ENCODE measurements around the gene CCDC121. TPM values are rescaled to one million over a fixed set of nuclear protein-coding genes. Genes with fewer than 3 reads are reported as not detected.
"Not testable (repeated sequence)": the region's sequence is repeated elsewhere in the genome, so short reads cannot be mapped to it uniquely, and the experiment has no call there.

The CCDC121 gene
- total and polyA plus RNA-seq, 4 donors: 1.8 to 12.8 (median 3.5) TPM

DNA sequence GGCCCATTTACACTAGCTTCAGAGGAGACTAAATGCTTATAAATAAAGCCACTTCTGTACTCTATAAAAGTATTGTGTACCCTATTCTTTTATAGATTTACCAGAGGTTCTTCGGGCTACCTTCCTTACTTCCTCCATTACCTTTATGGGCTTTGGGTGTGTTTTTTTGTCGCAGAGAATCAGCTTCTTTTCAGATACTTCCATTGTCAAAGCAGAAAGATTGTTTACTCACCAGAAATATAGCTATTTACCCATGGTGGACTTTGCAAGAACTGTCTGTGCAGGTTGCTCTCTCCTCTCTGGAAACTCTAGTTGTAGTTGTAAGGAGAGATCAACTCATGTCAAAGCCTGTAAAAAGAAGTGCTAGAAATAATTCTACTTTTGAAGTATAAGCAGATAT is 14.8 kb downstream of the CCDC121 start:
- 97% methylated on average over 2 of the region's 2 CpGs for WGBS, 2 donors
- no peaks in the 10 kb centered on the region for H3K9me3 ChIP-seq (ENCODE audit: control insufficient read depth in 4 of 4, insufficient read depth in 3 of 4, low read length in 3 of 4)
- peaks cover 17 to 41% (median 26%) of the 10 kb centered on the region in 4 donors for H3K36me3 ChIP-seq (ENCODE audit: control insufficient read depth in 4 of 4, insufficient read depth in 4 of 4, low read length in 4 of 4)
- DNase-seq: no peak
- no peak overlapping the region for H3K4me3 ChIP-seq
- no peaks in the 10 kb centered on the region for H3K27me3 ChIP-seq (ENCODE audit: control insufficient read depth in 3 of 3, insufficient read depth in 3 of 3, low read length in 2 of 3)
- ATAC-seq (ENCODE audit: insufficient read depth, low FRiP score): no peak
- no peaks in the 10 kb centered on the region for H3K4me1 ChIP-seq (ENCODE audit: control insufficient read depth in 5 of 5, insufficient read depth in 5 of 5, low read length in 5 of 5)
- TF ChIP-seq, protein P1, sequence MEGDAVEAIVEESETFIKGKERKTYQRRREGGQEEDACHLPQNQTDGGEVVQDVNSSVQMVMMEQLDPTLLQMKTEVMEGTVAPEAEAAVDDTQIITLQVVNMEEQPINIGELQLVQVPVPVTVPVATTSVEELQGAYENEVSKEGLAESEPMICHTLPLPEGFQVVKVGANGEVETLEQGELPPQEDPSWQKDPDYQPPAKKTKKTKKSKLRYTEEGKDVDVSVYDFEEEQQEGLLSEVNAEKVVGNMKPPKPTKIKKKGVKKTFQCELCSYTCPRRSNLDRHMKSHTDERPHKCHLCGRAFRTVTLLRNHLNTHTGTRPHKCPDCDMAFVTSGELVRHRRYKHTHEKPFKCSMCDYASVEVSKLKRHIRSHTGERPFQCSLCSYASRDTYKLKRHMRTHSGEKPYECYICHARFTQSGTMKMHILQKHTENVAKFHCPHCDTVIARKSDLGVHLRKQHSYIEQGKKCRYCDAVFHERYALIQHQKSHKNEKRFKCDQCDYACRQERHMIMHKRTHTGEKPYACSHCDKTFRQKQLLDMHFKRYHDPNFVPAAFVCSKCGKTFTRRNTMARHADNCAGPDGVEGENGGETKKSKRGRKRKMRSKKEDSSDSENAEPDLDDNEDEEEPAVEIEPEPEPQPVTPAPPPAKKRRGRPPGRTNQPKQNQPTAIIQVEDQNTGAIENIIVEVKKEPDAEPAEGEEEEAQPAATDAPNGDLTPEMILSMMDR (IDR thresholded peaks at IDR 0.05; ENCODE audit: control extremely low read depth, extremely low read depth): no peak
- no peak overlapping the region for H3K27ac ChIP-seq (ENCODE audit: low read depth in 1 of 2, low read length in 1 of 2)
- no peak overlapping the region for H3K9ac ChIP-seq (ENCODE audit: insufficient read depth in 1 of 2, low read length in 2 of 2)

DNA sequence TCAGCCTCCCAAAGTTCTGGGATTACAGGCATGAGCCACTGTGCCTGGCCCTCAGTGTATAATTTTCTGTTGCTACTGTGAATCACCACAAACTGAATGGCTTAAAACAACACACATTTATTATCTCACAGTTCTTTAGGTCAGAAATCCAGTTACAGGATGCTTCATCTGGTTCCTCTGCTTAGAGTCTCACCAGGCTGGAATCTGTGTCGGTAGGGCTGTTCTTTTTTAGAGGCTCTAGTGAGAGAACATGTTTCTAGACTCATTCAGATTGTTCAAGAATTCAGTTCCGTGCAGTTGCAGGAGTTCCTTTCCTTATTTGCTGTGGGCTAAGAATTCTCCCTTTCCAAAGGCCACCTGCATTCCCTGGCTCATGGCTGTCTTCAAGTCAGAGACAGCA is 22.2 kb downstream of the CCDC121 start:
- DNase-seq (no peak), ATAC-seq (ENCODE audit: insufficient read depth, low FRiP score) (no peak)
- H3K4me1 ChIP-seq (ENCODE audit: control insufficient read depth in 5 of 5, insufficient read depth in 5 of 5, low read length in 5 of 5): no peaks in the 10 kb centered on the region
- no peaks in the 10 kb centered on the region for H3K27me3 ChIP-seq (ENCODE audit: control insufficient read depth in 3 of 3, insufficient read depth in 3 of 3, low read length in 2 of 3)
- H3K27ac ChIP-seq (ENCODE audit: low read depth in 1 of 2, low read length in 1 of 2): no peak overlapping the region
- TF ChIP-seq, protein P1 (IDR thresholded peaks at IDR 0.05; ENCODE audit: control extremely low read depth, extremely low read depth): no peak
- no peaks in the 10 kb centered on the region for H3K9me3 ChIP-seq (ENCODE audit: control insufficient read depth in 4 of 4, insufficient read depth in 3 of 4, low read length in 3 of 4)
- peaks cover 19 to 39% (median 21%) of the 10 kb centered on the region in 4 donors for H3K36me3 ChIP-seq (ENCODE audit: control insufficient read depth in 4 of 4, insufficient read depth in 4 of 4, low read length in 4 of 4)
- 89 to 97% methylated on average over 2 of the region's 2 CpGs for WGBS, 2 donors
- no peak overlapping the region for H3K4me3 ChIP-seq
- no peak overlapping the region for H3K9ac ChIP-seq (ENCODE audit: insufficient read depth in 1 of 2, low read length in 2 of 2)

DNA sequence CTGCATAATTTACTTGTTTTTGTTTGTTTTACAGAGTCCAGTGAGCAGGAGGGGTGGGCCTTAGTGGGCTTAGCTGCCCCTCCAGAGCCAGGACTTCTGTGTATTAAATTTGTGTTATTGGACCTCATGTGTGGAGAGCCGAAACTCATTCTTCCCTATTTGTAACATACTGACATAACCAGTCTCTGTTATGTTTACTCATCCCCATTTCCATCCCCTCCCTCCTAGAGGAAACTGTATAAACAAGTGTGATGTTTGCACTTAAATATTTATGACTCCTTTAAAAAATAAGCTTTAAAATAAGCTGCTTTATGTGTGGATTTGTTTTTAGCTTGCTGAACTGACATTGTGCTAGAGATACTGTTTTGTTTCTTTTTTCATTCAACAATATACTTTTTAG is 32.2 kb downstream of the CCDC121 start:
- H3K9ac ChIP-seq (ENCODE audit: insufficient read depth in 1 of 2, low read length in 2 of 2): no peak overlapping the region
- no peaks in the 10 kb centered on the region for H3K27me3 ChIP-seq (ENCODE audit: control insufficient read depth in 3 of 3, insufficient read depth in 3 of 3, low read length in 2 of 3)
- TF ChIP-seq, protein P1 (IDR thresholded peaks at IDR 0.05; ENCODE audit: control extremely low read depth, extremely low read depth): no peak
- H3K4me3 ChIP-seq: no peak overlapping the region
- peaks cover 0 to 3% (median 2%) of the 10 kb centered on the region in 4 donors for H3K9me3 ChIP-seq (ENCODE audit: control insufficient read depth in 4 of 4, insufficient read depth in 3 of 4, low read length in 3 of 4)
- H3K36me3 ChIP-seq (ENCODE audit: control insufficient read depth in 4 of 4, insufficient read depth in 4 of 4, low read length in 4 of 4): peaks cover 11 to 20% (median 13%) of the 10 kb centered on the region in 4 donors
- WGBS, 2 donors: 76 to 78% methylated on average over 1 of the region's 1 CpG
- DNase-seq (no peak), ATAC-seq (ENCODE audit: insufficient read depth, low FRiP score) (no peak)
- no peak overlapping the region for H3K27ac ChIP-seq (ENCODE audit: low read depth in 1 of 2, low read length in 1 of 2)
- peaks cover 0 to 2% (median 0%) of the 10 kb centered on the region in 5 donors for H3K4me1 ChIP-seq (ENCODE audit: control insufficient read depth in 5 of 5, insufficient read depth in 5 of 5, low read length in 5 of 5)

DNA sequence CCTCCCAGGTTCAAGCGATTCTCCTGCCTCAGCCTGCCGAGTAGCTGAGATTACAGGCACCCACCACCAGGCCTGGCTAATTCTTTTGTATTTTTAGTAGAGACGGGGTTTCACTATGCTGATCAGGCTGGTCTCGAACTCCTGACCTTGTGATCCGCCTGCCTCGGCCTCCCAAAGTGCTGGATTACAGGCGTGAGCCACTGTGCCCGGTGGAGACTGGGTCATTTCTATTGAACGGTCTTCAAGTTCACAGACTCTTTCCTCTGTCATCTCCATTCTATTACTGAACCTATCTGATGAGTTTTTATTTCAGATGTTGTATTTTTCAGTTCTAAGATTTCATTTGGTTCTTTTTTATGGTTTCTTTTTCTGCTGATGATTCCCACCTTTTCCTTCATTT is 33.4 kb downstream of the CCDC121 start:
- not testable (repeated sequence) for ATAC-seq (ENCODE audit: insufficient read depth, low FRiP score); H3K9me3 ChIP-seq (ENCODE audit: control insufficient read depth in 4 of 4, insufficient read depth in 3 of 4, low read length in 3 of 4); H3K27me3 ChIP-seq (ENCODE audit: control insufficient read depth in 3 of 3, insufficient read depth in 3 of 3, low read length in 2 of 3); H3K4me1 ChIP-seq (ENCODE audit: control insufficient read depth in 5 of 5, insufficient read depth in 5 of 5, low read length in 5 of 5); DNase-seq; H3K27ac ChIP-seq (ENCODE audit: low read depth in 1 of 2, low read length in 1 of 2); H3K9ac ChIP-seq (ENCODE audit: insufficient read depth in 1 of 2, low read length in 2 of 2); H3K4me3 ChIP-seq
- H3K36me3 ChIP-seq (ENCODE audit: control insufficient read depth in 4 of 4, insufficient read depth in 4 of 4, low read length in 4 of 4): peaks cover 8 to 15% (median 11%) of the 10 kb centered on the region in 4 donors
- 97 to 99% methylated on average over 9 of the region's 9 CpGs for WGBS, 2 donors

DNA sequence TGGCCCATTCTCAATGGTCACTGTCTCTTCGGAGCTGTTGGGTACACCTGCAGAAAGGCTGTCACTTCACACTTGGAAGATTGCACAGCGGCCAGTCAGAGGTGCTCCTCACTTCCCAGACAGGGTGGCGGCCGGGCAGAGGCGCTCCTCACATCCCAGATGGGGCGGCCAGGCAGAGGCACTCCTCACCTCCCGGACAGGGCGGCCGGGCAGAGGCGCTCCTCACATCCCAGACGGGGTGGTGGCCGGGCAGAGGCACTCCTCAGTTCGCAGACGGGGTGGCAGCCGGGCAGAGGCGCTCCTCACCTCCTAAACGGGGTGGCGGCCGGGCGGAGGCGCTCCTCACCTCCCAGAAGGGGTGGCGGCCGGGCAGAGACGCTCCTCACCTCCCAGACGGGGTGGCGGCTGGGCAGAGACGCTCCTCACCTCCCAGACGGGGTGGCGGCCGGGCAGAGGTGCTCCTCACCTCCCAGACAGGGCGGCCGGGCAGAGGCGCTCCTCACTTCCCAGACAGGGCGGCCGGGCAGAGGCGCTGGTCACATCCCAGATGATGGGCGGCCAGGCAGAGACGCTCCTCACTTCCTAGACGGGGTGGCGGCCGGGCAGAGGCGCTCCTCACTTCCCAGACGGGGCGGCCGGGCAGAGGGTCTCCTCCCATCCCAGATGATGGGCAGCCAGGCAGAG is 34.6 kb downstream of the CCDC121 start:
- 98% methylated on average over 45 of the region's 45 CpGs for WGBS, 2 donors
- DNase-seq; H3K9ac ChIP-seq (ENCODE audit: insufficient read depth in 1 of 2, low read length in 2 of 2): not testable (repeated sequence)

More for the DNA sequence above, 34.6 kb downstream of the CCDC121 start:
- not testable (repeated sequence) for H3K27me3 ChIP-seq (ENCODE audit: control insufficient read depth in 3 of 3, insufficient read depth in 3 of 3, low read length in 2 of 3); ATAC-seq (ENCODE audit: insufficient read depth, low FRiP score); H3K36me3 ChIP-seq (ENCODE audit: control insufficient read depth in 4 of 4, insufficient read depth in 4 of 4, low read length in 4 of 4); H3K27ac ChIP-seq (ENCODE audit: low read depth in 1 of 2, low read length in 1 of 2); H3K4me1 ChIP-seq (ENCODE audit: control insufficient read depth in 5 of 5, insufficient read depth in 5 of 5, low read length in 5 of 5); H3K4me3 ChIP-seq; H3K9me3 ChIP-seq (ENCODE audit: control insufficient read depth in 4 of 4, insufficient read depth in 3 of 4, low read length in 3 of 4)

All from lung (tissue), 12 donors.